ENCODE measurements around the gene SLC35F3. TPM values are rescaled to one million over a fixed set of nuclear protein-coding genes. Genes with fewer than 3 reads are reported as not detected.
"Not testable (repeated sequence)": the region's sequence is repeated elsewhere in the genome, so short reads cannot be mapped to it uniquely, and the experiment has no call there.

The SLC35F3 gene
- total RNA-seq, 2 experiments from 2014 or later, result 34.4 to 35.7 TPM

DNA sequence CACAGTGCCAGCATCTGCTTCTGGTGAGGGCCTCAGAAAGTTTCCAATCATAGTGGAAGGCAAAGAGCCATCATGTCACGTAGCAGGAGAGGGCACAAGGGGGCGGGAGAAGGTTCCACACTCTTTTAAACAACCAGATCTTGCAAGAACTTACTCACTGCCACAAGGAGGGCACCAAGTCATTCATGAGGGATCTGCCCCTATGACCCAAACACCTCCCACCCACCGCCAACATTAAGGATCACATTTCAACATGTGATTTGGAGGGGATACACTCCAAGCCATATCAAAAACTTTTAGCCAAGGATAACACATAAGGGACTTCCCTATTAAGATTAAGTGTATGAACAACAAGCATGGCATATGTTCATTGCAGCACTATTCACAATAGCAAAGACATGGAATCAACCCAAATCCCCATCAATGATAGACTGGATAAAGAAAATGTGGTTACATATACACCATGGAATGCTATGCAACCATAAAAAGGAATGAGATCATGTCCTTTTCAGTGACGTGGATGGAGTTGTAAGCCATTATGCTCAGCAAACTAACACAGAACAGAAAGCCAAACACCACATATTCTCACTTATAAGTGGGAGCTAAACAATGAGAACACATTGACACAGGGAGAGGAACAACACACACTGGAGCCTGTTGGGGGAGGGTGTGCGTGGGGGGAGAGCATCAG is 19.9 kb upstream of the SLC35F3 start:
- Mint-ChIP-seq H3K4me3 (no peak overlapping the region), H3K36me3 (ENCODE audit: low read depth) (no peaks in the 10 kb centered on the region), H3K9me3 (ENCODE audit: insufficient read depth) (peaks cover 4% of the 10 kb centered on the region), H3K4me1 (ENCODE audit: low read depth) (no peaks in the 10 kb centered on the region), H3K27me3 (ENCODE audit: low read depth) (no peaks in the 10 kb centered on the region), H3K27ac (no peak overlapping the region)
- POLR2A ChIA-PET, result no interaction called here
- DNase-seq, result no peak
- CTCF ChIA-PET, result no interaction called here
- ATAC-seq, result no peak

DNA sequence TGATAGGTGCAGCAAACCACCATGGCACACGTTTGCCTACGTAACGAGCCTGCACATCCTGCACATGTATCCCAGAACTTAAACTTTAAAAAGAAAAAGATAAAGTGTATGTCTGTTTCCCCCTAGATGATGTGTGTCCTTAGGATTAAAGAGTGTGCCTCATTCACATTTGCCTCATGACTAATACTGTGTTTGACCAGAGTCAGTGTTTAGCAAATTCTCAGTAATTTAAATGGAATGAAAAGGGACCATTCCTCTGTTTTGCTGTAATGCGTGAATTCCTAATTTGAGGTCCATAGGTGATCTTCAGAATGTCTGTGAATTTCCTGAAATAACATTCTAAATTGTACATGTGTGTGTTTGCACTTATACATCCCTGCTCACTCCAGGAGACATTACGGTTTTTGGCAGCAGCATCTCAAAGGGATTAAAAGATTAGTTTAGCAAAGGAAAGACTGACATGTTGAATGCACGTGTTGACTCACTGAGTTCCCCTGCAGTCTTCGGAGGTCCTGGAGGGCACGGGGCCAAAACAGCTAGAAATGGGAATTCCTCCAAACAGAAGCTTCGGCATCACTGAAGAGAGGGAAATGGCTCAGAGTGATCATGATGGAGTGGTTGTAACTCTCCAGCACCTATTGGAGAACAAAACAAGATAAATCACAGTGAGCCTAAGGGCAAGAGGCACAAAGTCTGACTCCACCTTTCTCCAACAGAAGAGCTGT is 19.1 kb upstream of the SLC35F3 start:
- no peak for DNase-seq
- no peak overlapping the region for H3K27ac Mint-ChIP-seq
- peaks cover 9% of the 10 kb centered on the region for H3K9me3 Mint-ChIP-seq (ENCODE audit: insufficient read depth)
- ATAC-seq, result no peak
- H3K27me3 Mint-ChIP-seq (ENCODE audit: low read depth), result no peaks in the 10 kb centered on the region
- no peak overlapping the region for H3K4me3 Mint-ChIP-seq
- no peaks in the 10 kb centered on the region for H3K4me1 Mint-ChIP-seq (ENCODE audit: low read depth)
- ChIA-PET CTCF (no interaction called here), POLR2A (no interaction called here)
- no peaks in the 10 kb centered on the region for H3K36me3 Mint-ChIP-seq (ENCODE audit: low read depth)

DNA sequence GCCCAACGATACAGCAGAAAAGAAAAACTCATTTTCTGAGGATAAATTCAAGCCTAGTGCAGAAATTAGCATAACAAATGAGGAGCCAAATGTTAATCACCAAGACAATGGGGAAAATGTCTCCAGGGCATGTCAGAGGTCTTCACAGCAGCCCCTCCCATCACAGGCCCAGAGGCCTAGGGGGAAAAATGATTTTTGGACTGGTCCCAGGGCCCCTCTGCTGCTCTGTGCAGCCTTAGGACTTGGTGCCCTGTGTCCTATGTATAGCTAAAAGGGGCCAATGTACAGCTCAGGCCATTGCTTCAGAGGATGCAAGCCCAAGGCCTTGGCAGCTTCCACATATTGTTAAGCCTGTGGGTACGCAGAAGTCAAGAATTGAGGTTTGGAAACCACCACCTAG is 13.3 kb upstream of the SLC35F3 start:
- H3K4me3 Mint-ChIP-seq; H3K27ac Mint-ChIP-seq; ATAC-seq; H3K4me1 Mint-ChIP-seq (ENCODE audit: low read depth); H3K36me3 Mint-ChIP-seq (ENCODE audit: low read depth); CTCF ChIA-PET; H3K27me3 Mint-ChIP-seq (ENCODE audit: low read depth); POLR2A ChIA-PET; DNase-seq; H3K9me3 Mint-ChIP-seq (ENCODE audit: insufficient read depth): not testable (repeated sequence)

DNA sequence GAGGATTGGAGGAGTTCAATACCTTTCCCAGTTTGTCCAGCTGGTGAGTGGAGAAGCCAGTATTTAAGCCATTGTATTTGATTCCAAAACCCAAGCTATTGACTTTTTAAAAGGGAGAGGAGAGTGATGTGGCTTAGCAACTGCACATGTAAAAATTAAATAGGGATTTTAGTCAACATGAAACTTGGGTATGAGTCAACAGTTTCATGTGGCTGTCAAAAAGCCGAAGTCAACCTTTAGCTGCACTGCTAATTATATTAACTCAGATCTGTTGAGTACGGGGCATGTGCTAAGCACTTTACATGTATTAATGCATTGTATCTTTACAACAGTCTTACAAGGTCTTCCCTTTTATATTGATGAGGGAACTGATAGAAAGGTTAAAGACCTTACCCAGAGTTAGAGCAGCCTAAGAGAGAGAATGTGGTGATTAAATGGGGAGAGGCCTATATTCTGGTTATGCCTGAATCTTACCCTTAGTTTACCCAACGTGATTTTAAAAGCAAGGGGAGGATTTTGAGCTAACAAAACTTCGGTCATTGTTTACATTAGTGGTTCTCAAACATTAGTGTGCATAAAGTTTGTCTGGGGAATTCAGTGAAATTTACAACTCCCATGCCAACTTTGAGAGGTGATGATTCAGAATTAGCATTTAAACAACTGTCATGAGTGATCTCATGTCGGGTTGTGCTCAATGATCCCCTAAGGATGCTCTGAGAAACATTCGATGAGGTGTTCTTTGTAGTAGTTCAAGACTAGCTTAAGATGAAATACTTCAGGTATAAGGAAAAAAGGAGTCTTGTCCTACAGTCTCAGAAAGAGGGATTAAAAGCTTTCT is 6.9 kb upstream of the SLC35F3 start:
- Mint-ChIP-seq H3K27ac (no peak overlapping the region), H3K4me3 (no peak overlapping the region), H3K4me1 (ENCODE audit: low read depth) (no peaks in the 10 kb centered on the region), H3K9me3 (ENCODE audit: insufficient read depth) (no peaks in the 10 kb centered on the region), H3K27me3 (ENCODE audit: low read depth) (peaks cover 7% of the 10 kb centered on the region), H3K36me3 (ENCODE audit: low read depth) (no peaks in the 10 kb centered on the region)
- ChIA-PET CTCF (no interaction called here), POLR2A (no interaction called here)
- no peak for DNase-seq
- no peak for ATAC-seq

DNA sequence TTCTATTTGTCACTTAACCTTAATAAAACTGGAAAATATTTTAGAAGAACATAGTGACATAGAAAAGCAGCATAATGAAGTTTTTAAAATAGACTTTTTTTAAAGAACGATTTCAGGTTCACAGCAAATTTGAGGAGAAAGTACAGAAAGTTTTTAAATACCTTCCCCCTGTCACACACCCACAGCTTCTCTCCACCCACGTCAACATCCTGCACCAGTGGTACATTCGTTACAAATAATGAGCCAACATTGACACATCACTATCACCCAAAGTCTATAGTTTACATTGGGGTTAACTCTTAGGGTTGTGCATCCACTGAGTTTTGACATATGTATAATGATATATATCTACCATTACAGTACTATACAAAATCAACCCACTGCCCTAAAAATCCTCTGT is 3.0 kb upstream of the SLC35F3 start:
- peaks cover 3% of the 10 kb centered on the region for H3K4me1 Mint-ChIP-seq (ENCODE audit: low read depth)
- POLR2A ChIA-PET, result no interaction called here
- no peak overlapping the region for H3K27ac Mint-ChIP-seq
- ATAC-seq (no peak), DNase-seq (no peak)
- CTCF ChIA-PET, result no interaction called here
- peaks cover 31% of the 10 kb centered on the region for H3K27me3 Mint-ChIP-seq (ENCODE audit: low read depth)
- peaks cover 2% of the 10 kb centered on the region for H3K36me3 Mint-ChIP-seq (ENCODE audit: low read depth)
- no peak overlapping the region for H3K4me3 Mint-ChIP-seq
- H3K9me3 Mint-ChIP-seq (ENCODE audit: insufficient read depth), result no peaks in the 10 kb centered on the region

DNA sequence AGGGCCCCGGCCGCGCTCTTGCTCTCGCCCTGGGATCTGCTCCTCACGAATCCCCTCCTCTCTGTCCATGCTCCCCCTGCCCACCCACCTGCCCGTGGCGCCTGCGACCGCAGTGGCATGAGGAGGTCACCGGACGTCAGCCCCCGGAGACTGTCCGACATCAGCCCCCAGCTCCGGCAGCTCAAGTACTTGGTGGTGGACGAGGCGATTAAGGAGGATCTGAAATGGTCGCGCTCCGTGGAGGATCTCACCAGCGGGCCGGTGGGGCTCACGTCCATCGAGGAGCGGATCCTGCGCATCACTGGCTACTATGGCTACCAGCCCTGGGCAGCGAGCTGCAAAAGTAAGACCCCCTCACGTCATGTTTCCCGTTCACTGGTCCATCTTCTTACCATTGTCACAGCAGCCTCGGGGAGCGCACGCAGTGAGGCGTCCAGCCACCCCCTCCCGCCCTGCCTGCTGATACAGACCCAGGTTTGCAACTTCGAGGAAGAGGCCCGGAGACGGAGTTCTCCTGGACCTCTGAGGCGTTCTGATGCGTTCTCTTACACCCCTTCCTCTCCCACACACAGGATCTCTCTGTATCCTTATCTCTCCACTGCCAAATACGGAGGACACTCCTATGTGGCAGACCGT is 1.1 kb downstream of the SLC35F3 start:
- Mint-ChIP-seq H3K27ac (no peak overlapping the region), H3K4me3 (no peak overlapping the region), H3K4me1 (ENCODE audit: low read depth) (peaks cover 3% of the 10 kb centered on the region), H3K36me3 (ENCODE audit: low read depth) (peaks cover 2% of the 10 kb centered on the region), H3K27me3 (ENCODE audit: low read depth) (peaks cover 30% of the 10 kb centered on the region), H3K9me3 (ENCODE audit: insufficient read depth) (no peaks in the 10 kb centered on the region)
- no peak for DNase-seq
- ChIA-PET CTCF (no interaction called here), POLR2A (no interaction called here)
- no peak for ATAC-seq

DNA sequence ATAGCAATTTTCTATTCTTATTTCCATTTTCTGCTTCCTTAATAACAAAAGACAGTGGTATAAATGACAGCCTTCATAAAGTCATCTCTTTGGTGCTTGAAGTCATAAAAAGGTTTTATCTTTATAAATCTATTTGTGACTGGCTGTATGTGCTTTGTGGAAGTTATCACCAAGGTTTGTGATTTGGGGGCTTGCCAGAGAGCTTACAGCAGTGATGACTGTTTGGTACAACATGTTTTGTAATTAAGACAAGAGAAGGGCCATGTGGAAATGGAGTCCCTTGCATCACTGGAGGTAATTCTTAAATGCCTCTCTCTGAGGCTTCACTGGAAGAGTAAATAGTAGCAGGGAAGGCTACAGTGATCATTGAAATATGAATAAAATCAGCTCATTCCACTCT is 2.7 kb downstream of the SLC35F3 start:
- POLR2A ChIA-PET, result no interaction called here
- peaks cover 2% of the 10 kb centered on the region for H3K36me3 Mint-ChIP-seq (ENCODE audit: low read depth)
- DNase-seq (no peak), ATAC-seq (no peak)
- CTCF ChIA-PET, result no interaction called here
- H3K9me3 Mint-ChIP-seq (ENCODE audit: insufficient read depth), result no peaks in the 10 kb centered on the region
- H3K27me3 Mint-ChIP-seq (ENCODE audit: low read depth), result peaks cover 26% of the 10 kb centered on the region
- no peak overlapping the region for H3K27ac Mint-ChIP-seq
- no peak overlapping the region for H3K4me3 Mint-ChIP-seq
- H3K4me1 Mint-ChIP-seq (ENCODE audit: low read depth), result peaks cover 3% of the 10 kb centered on the region

DNA sequence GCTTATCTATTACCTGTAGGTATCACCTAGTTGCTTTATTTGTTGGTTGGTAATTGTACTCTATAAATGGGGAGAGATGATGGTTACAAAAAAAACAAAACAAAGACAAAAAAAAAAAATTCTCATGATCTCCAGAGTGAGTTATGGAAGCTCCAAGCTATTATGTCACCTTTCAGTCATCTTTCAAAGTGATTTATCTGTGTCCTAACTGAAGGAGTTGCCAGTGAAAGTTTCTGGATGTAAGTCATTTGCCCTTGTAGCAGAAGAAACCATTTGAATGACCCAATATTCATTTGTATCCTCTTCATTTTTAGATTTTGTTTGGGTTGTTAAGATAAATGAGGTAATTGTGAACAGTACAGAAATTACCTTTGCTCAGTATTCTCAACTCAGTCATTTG is 3.6 kb downstream of the SLC35F3 start:
- POLR2A ChIA-PET, result no interaction called here

DNA sequence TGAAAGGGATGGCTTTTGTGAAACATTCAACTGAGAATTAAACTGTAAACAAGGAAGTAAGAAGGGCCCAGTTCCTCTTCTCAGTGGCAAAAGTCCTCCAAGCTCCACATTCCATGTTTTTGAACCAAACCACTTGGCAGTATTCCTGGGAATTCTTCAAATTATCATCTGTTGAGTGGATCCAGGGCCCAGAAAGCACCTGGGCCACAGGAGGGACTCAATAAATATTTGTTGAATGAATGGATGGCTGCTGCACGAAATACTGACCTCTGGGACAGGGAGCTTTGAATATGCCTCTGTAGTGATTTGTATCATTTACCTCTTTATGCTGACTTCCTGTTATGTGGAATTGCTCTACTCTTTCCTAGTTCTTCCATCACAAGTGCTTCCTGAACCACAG is 4.7 kb downstream of the SLC35F3 start:
- ChIA-PET POLR2A (no interaction called here), CTCF (no interaction called here)
- peaks cover under 1% of the 10 kb centered on the region for H3K4me1 Mint-ChIP-seq (ENCODE audit: low read depth)
- no peak overlapping the region for H3K4me3 Mint-ChIP-seq
- no peak for ATAC-seq
- peaks cover under 1% of the 10 kb centered on the region for H3K36me3 Mint-ChIP-seq (ENCODE audit: low read depth)
- H3K27me3 Mint-ChIP-seq (ENCODE audit: low read depth), result peaks cover 18% of the 10 kb centered on the region
- H3K27ac Mint-ChIP-seq, result no peak overlapping the region
- H3K9me3 Mint-ChIP-seq (ENCODE audit: insufficient read depth), result no peaks in the 10 kb centered on the region
- no peak for DNase-seq

More for the DNA sequence above, 3.6 kb downstream of the SLC35F3 start:
- CTCF ChIA-PET, result no interaction called here
- no peak for ATAC-seq
- Mint-ChIP-seq H3K36me3 (ENCODE audit: low read depth) (peaks cover 2% of the 10 kb centered on the region), H3K4me3 (no peak overlapping the region), H3K9me3 (ENCODE audit: insufficient read depth) (no peaks in the 10 kb centered on the region), H3K27me3 (ENCODE audit: low read depth) (peaks cover 22% of the 10 kb centered on the region), H3K27ac (no peak overlapping the region), H3K4me1 (ENCODE audit: low read depth) (peaks cover 3% of the 10 kb centered on the region)
- DNase-seq, result no peak

DNA sequence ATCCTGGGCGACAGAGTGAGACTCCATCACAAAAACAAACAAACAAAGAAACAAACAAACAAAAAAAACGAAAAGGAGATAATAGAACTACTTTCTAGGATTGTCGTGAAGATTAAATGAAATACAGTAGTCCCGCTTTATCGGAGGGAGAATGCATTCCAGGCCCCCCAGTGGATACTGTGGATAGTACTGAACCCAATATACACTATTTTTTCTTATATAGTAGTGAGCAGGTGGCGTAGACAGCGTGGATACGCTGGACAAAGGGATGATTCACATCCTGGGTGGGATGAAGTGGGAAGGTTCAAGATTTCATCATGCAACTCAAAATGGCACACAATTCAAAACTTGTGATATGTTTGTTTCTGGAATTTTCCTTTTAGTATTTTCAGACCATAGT is 8.0 kb downstream of the SLC35F3 start:
- DNase-seq (no peak), ATAC-seq (no peak)
- Mint-ChIP-seq H3K27me3 (ENCODE audit: low read depth) (no peaks in the 10 kb centered on the region), H3K4me3 (no peak overlapping the region), H3K9me3 (ENCODE audit: insufficient read depth) (no peaks in the 10 kb centered on the region), H3K27ac (no peak overlapping the region), H3K4me1 (ENCODE audit: low read depth) (no peaks in the 10 kb centered on the region), H3K36me3 (ENCODE audit: low read depth) (no peaks in the 10 kb centered on the region)
- ChIA-PET CTCF (no interaction called here), POLR2A (no interaction called here)

DNA sequence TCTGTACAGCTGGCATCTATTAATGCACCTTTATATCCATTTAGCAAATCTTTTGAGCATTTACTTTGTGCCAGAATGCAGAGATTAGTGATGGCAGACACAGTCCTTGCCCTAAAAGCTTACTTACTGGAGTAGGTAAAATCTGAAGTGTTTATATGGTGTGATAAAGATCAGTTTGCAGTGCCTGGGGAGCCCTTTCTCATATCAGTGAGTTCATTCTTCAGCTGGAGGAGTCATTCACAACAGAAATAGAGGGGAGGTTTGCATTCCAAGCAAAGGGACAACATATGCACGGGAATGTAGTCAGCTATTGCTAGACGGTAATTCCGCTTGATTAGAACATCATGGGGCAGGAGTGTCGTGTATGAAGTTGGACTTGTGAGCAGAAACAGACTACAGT is 8.4 kb downstream of the SLC35F3 start:
- ChIA-PET CTCF (no interaction called here), POLR2A (no interaction called here)
- H3K27ac Mint-ChIP-seq, result no peak overlapping the region
- DNase-seq (no peak), ATAC-seq (no peak)
- H3K9me3 Mint-ChIP-seq (ENCODE audit: insufficient read depth), result no peaks in the 10 kb centered on the region
- H3K4me3 Mint-ChIP-seq, result no peak overlapping the region
- H3K36me3 Mint-ChIP-seq (ENCODE audit: low read depth), result no peaks in the 10 kb centered on the region
- H3K4me1 Mint-ChIP-seq (ENCODE audit: low read depth), result no peaks in the 10 kb centered on the region
- no peaks in the 10 kb centered on the region for H3K27me3 Mint-ChIP-seq (ENCODE audit: low read depth)

DNA sequence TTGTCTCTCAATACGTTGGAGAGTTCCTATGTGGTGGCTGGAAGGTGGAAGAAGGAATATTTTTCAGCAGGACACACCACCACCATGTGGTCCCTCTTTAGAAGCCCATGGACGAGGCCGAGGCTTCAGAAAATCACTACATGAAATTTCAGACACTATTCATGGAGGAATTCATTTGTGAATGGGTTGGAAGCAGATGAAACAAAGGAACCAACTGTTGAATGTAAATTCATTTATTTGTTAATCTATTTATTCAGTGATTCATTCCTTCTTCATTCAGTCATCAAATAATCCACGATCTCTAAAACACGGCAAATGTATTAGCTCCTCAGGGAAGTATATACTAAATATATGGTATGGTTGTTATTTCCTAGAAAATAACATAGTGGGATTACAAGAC is 12.2 kb downstream of the SLC35F3 start:
- ChIA-PET POLR2A (no interaction called here), CTCF (no interaction called here)
- DNase-seq (no peak), ATAC-seq (no peak)
- Mint-ChIP-seq H3K27me3 (ENCODE audit: low read depth) (no peaks in the 10 kb centered on the region), H3K4me3 (no peak overlapping the region), H3K36me3 (ENCODE audit: low read depth) (no peaks in the 10 kb centered on the region), H3K27ac (no peak overlapping the region), H3K4me1 (ENCODE audit: low read depth) (no peaks in the 10 kb centered on the region), H3K9me3 (ENCODE audit: insufficient read depth) (no peaks in the 10 kb centered on the region)
